ENCODE measurements around the gene MORN1. TPM values are rescaled to one million over a fixed set of nuclear protein-coding genes. Genes with fewer than 3 reads are reported as not detected.

The MORN1 gene
- total and polyA plus RNA-seq, 12 donors: 1.2 to 7.6 (median 5.2) TPM

DNA sequence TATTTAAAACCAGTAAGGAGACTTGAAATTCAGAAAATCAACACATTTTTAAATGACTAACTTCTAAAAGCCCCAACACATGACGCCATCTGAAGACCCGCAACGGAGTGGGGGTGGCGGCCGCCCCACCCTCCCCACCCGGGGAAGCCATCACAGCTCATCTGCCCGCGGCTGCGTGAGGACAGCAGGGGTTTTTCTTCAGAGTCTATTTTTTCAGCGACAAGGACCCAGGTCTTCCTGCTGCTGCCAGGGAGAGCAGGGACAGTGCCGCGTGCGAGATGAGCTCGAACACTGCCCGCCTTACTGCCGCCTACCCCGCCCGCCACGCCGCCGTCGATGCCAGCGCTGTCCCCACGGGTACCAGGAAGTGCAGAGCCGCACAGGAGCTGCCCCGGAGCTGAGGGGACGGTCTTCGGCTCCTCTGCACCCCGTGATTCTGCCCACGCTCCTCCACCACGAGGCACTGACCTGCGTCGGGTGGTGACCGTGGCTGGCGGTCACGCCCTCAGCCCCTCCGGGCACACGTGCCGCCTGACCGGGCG is 84.2 kb downstream of the MORN1 start:
- no peak overlapping the region for H3K4me3 ChIP-seq
- intact Hi-C loops (cut with DNase I): loop anchor here in 1 of 10 donors (10.0 kb wide), 1 partner anchor 72 kb away; no protein-coding TSS in a partner anchor
- WGBS, 2 donors: 96% methylated on average over 41 of the region's 41 CpGs
- ATAC-seq: no peak
- no peak overlapping the region for H3K27ac ChIP-seq
- H3K9me3 ChIP-seq: no peaks in the 10 kb centered on the region
- H3K36me3 ChIP-seq: peaks cover 4 to 75% (median 55%) of the 10 kb centered on the region in 9 donors
- TF ChIP-seq, protein P1, sequence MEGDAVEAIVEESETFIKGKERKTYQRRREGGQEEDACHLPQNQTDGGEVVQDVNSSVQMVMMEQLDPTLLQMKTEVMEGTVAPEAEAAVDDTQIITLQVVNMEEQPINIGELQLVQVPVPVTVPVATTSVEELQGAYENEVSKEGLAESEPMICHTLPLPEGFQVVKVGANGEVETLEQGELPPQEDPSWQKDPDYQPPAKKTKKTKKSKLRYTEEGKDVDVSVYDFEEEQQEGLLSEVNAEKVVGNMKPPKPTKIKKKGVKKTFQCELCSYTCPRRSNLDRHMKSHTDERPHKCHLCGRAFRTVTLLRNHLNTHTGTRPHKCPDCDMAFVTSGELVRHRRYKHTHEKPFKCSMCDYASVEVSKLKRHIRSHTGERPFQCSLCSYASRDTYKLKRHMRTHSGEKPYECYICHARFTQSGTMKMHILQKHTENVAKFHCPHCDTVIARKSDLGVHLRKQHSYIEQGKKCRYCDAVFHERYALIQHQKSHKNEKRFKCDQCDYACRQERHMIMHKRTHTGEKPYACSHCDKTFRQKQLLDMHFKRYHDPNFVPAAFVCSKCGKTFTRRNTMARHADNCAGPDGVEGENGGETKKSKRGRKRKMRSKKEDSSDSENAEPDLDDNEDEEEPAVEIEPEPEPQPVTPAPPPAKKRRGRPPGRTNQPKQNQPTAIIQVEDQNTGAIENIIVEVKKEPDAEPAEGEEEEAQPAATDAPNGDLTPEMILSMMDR (IDR thresholded peaks at IDR 0.05): no peak
- H3K27me3 ChIP-seq: no peaks in the 10 kb centered on the region
- H3K4me1 ChIP-seq: peaks cover 9 to 47% (median 28%) of the 10 kb centered on the region in 9 donors
- no peak for DNase-seq

- 87 to 90% methylated on average over 68 to 81 of the region's 81 CpGs for WGBS, 2 donors
- no peak overlapping the region for H3K27ac ChIP-seq
- DNase-seq (no peak), ATAC-seq (no peak)
- no peak overlapping the region for H3K4me3 ChIP-seq
- intact Hi-C loops (cut with DNase I): loop anchor here in 1 of 10 donors (10.0 kb wide), 1 partner anchor 72 kb away; no protein-coding TSS in a partner anchor
- peaks cover 4 to 75% (median 55%) of the 10 kb centered on the region in 9 donors for H3K36me3 ChIP-seq
- no peaks in the 10 kb centered on the region for H3K9me3 ChIP-seq
- H3K4me1 ChIP-seq: peaks cover 8 to 47% (median 28%) of the 10 kb centered on the region in 9 donors
- no peaks in the 10 kb centered on the region for H3K27me3 ChIP-seq
- TF ChIP-seq, protein P1 (IDR thresholded peaks at IDR 0.05): no peak
Observed at GRCh38 chr1:2306151-2306978, 85.0 kb downstream of the MORN1 start.

DNA sequence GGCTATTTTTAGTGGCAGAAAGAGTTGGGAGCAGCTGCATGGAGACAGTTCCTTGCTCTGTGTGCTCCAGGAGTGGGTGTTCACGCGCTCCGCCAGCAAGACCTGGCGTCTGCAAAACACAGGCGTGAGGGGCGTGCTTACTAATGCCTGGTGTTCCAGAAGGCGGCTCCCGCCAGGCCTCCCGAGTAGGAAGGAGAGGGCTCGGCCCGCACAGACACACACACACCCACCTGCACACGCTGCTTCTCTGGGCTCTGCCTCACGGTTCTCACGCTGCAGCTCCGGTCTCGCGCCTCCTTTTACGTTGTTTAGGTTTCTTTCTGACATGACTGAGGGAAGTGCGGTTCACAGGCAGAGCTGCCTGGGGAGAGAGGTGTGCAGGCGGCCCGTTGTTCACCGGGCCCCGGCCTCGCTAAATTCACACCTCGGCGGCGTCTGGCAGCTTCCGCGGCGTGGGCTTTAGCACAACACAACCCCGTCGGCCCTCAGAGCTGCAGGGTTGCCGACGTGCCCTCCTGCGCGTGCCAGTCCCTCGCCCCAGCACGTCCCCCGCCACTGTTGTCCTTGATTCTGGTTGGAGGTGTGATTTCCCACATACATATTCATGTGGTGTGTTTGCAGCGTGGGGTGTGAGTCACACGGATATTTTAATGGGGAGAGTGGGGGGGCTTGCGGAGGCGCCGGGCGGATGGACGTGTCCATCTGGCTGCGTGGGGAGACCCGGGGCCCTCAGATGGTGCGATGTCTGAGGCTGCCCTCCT is 86.3 kb downstream of the MORN1 start:
- Histone ChIP-seq H3K9me3 (no peaks in the 10 kb centered on the region), H3K27ac (no peak overlapping the region), H3K4me3 (no peak overlapping the region), H3K36me3 (peaks cover 4 to 73% (median 55%) of the 10 kb centered on the region in 9 donors), H3K27me3 (no peaks in the 10 kb centered on the region), H3K4me1 (peaks cover 15 to 47% (median 33%) of the 10 kb centered on the region in 9 donors)
- TF ChIP-seq, protein P1 (IDR thresholded peaks at IDR 0.05): no peak
- intact Hi-C loops (cut with DNase I): loop anchor here in 2 of 10 donors (5.0 to 10.0 kb wide), 2 partner anchors 70 to 73 kb away; no protein-coding TSS in a partner anchor
- ATAC-seq (no peak), DNase-seq (no peak)
- WGBS, 2 donors: 81 to 83% methylated on average over 48 to 49 of the region's 49 CpGs

DNA sequence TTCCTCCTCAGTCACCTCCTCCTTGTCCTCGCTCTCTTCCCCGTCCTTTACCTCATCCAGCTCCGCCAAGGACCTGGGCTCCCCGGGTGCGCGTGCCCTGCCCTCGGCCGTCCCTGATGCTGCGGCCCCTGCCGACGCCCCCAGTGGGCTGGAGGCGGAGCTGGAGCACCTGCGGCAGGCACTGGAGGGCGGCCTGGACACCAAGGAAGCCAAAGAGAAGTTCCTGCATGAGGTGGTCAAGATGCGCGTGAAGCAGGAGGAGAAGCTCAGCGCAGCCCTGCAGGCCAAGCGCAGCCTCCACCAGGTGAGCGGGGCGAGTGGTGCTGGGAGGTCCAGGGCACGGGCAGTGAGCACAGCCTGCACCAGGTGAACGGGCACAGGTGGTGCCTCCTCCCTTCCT is 87.1 kb downstream of the MORN1 start:
- no peak for DNase-seq
- Histone ChIP-seq H3K27me3 (no peaks in the 10 kb centered on the region), H3K27ac (no peak overlapping the region), H3K9me3 (no peaks in the 10 kb centered on the region), H3K36me3 (peaks cover 4 to 68% (median 54%) of the 10 kb centered on the region in 9 donors), H3K4me3 (no peak overlapping the region), H3K4me1 (peaks cover 23 to 52% (median 41%) of the 10 kb centered on the region in 9 donors)
- no peak for ATAC-seq
- 93% methylated on average over 22 of the region's 22 CpGs for WGBS, 2 donors
- intact Hi-C loops (cut with DNase I): loop anchor here in 2 of 10 donors (5.0 to 10.0 kb wide), 2 partner anchors 69 to 72 kb away; no protein-coding TSS in a partner anchor
- TF ChIP-seq, protein P1 (IDR thresholded peaks at IDR 0.05): no peak
